ENCODE measurements around the gene ZNF532. TPM values are rescaled to one million over a fixed set of nuclear protein-coding genes. Genes with fewer than 3 reads are reported as not detected.

ZNF532 gene
- total RNA-seq, 1 donor = 49.6 TPM

DNA sequence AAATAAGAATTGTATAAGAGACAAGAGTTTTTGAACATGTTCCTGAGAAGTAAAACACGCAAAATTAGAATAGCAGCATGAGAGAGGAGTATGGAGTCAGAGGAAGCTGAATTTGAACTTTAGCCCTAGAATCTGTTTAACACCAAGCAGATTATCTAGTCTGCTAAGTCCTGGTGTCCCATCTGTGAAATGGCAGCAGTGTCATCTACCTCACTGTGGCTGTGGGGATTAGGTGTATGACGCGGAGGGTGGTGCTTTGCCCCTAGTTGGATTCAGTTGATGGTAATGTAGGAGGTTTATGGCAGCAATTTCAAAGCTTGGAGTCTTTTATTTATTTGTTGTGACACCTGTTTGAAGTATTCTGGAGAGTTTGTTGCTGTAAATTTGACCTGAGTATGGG lies 79.2 kb downstream of the ZNF532 start:
- Histone ChIP-seq H3K36me3 (ENCODE audit: insufficient read depth, low read length) (peaks cover 49% of the 10 kb centered on the region), H2AFZ (ENCODE audit: low read length) (no peak overlapping the region), H3K27ac (ENCODE audit: low read depth, low read length) (no peak overlapping the region), H3K79me2 (ENCODE audit: insufficient read depth, low read length) (peaks cover 3% of the 10 kb centered on the region), H4K20me1 (ENCODE audit: insufficient read depth, low read length) (no peaks in the 10 kb centered on the region), H3K27me3 (ENCODE audit: insufficient read depth, low read length) (no peaks in the 10 kb centered on the region), H3K9me3 (ENCODE audit: low read depth, low read length) (no peaks in the 10 kb centered on the region), H3K4me2 (ENCODE audit: insufficient read depth, low read length) (no peak overlapping the region), H3K4me1 (ENCODE audit: insufficient read depth, low read length) (no peaks in the 10 kb centered on the region), H3K4me3 (ENCODE audit: insufficient read depth, low read length) (no peak overlapping the region)
- TF ChIP-seq CTCF (IDR thresholded peaks at IDR 0.05; ENCODE audit: extremely low read depth, low read depth, low read length) = no peak
- no peak for DNase-seq (ENCODE audit: insufficient read length, low spot score, missing footprints)

DNA sequence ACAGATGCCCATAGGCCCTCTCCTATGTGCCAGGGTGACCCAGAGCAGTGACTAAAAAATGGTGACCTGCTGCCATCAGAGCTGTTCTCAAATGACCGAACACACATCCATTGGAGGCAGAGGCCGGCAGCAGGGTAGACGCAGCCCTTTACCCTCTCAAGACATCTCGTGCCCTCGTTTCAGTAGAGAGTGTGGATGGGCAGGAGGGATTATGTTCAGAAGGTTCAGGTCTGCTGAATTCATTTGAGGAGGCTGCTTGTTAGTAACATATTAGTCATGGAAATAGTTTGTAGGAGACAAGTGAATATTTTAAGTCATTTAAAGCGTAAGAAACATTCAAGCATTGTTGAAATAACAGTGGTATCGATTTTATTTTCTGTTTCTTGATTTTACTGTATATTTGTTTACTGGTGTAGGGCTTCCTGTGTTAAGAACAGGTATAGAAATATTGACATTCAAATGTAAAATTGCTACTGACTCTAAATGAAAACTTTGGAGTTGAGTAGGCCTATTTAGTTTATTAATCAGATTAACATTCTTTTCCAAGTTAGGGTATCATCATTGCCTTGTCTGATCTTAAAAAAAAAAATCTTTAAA lies 82.6 kb downstream of the ZNF532 start:
- Histone ChIP-seq H3K79me2 (ENCODE audit: insufficient read depth, low read length) (peaks cover 3% of the 10 kb centered on the region), H3K36me3 (ENCODE audit: insufficient read depth, low read length) (peaks cover 43% of the 10 kb centered on the region), H3K27ac (ENCODE audit: low read depth, low read length) (no peak overlapping the region), H3K4me2 (ENCODE audit: insufficient read depth, low read length) (no peak overlapping the region), H3K4me3 (ENCODE audit: insufficient read depth, low read length) (no peak overlapping the region), H3K4me1 (ENCODE audit: insufficient read depth, low read length) (no peaks in the 10 kb centered on the region), H3K9me3 (ENCODE audit: low read depth, low read length) (no peaks in the 10 kb centered on the region), H3K27me3 (ENCODE audit: insufficient read depth, low read length) (no peaks in the 10 kb centered on the region), H2AFZ (ENCODE audit: low read length) (no peak overlapping the region), H4K20me1 (ENCODE audit: insufficient read depth, low read length) (no peaks in the 10 kb centered on the region)
- no peak for TF ChIP-seq CTCF (IDR thresholded peaks at IDR 0.05; ENCODE audit: extremely low read depth, low read depth, low read length)
- no peak for DNase-seq (ENCODE audit: insufficient read length, low spot score, missing footprints)

DNA sequence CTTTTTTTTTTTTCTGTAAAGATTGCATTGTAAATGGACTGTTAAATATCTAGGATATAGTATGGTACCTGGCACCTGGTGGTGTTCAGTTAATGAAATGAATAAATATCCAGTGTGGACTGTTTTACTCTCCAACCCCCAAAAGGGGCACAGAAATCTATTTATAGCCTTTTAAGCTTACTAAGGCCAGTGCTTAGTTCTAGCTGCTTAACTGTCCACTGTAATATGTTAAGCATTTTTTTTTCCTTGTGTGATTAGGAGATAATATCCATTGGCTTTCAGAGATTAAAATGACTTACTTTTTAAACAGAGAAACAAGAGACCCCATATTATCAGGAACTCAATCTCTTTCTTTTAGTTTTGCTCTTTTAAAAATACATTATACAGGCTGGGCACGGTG lies 84.4 kb downstream of the ZNF532 start:
- no peaks in the 10 kb centered on the region for H3K4me1 ChIP-seq (ENCODE audit: insufficient read depth, low read length)
- H2AFZ ChIP-seq (ENCODE audit: low read length) = no peak overlapping the region
- no peak for DNase-seq (ENCODE audit: insufficient read length, low spot score, missing footprints)
- no peaks in the 10 kb centered on the region for H3K9me3 ChIP-seq (ENCODE audit: low read depth, low read length)
- H3K4me3 ChIP-seq (ENCODE audit: insufficient read depth, low read length) = no peak overlapping the region
- peaks cover under 1% of the 10 kb centered on the region for H3K79me2 ChIP-seq (ENCODE audit: insufficient read depth, low read length)
- no peak overlapping the region for H3K27ac ChIP-seq (ENCODE audit: low read depth, low read length)
- no peaks in the 10 kb centered on the region for H4K20me1 ChIP-seq (ENCODE audit: insufficient read depth, low read length)
- H3K4me2 ChIP-seq (ENCODE audit: insufficient read depth, low read length) = no peak overlapping the region
- peaks cover 40% of the 10 kb centered on the region for H3K36me3 ChIP-seq (ENCODE audit: insufficient read depth, low read length)
- TF ChIP-seq CTCF (IDR thresholded peaks at IDR 0.05; ENCODE audit: extremely low read depth, low read depth, low read length) = no peak
- H3K27me3 ChIP-seq (ENCODE audit: insufficient read depth, low read length) = no peaks in the 10 kb centered on the region

GRCh38 chr18:58951986-58952702 lies 87.5 kb downstream of the ZNF532 start:
- Histone ChIP-seq H3K4me3 (ENCODE audit: insufficient read depth, low read length) (no peak overlapping the region), H3K9me3 (ENCODE audit: low read depth, low read length) (no peaks in the 10 kb centered on the region), H4K20me1 (ENCODE audit: insufficient read depth, low read length) (no peaks in the 10 kb centered on the region), H3K36me3 (ENCODE audit: insufficient read depth, low read length) (peaks cover 30% of the 10 kb centered on the region), H3K4me1 (ENCODE audit: insufficient read depth, low read length) (no peaks in the 10 kb centered on the region), H2AFZ (ENCODE audit: low read length) (no peak overlapping the region), H3K27me3 (ENCODE audit: insufficient read depth, low read length) (no peaks in the 10 kb centered on the region), H3K79me2 (ENCODE audit: insufficient read depth, low read length) (peaks cover 6% of the 10 kb centered on the region), H3K27ac (ENCODE audit: low read depth, low read length) (no peak overlapping the region), H3K4me2 (ENCODE audit: insufficient read depth, low read length) (no peak overlapping the region)
- TF ChIP-seq CTCF (IDR thresholded peaks at IDR 0.05; ENCODE audit: extremely low read depth, low read depth, low read length) = no peak
- no peak for DNase-seq (ENCODE audit: insufficient read length, low spot score, missing footprints)

Data from osteoblast (primary cell).